Ascending aorta (tissue), 2 donors: ENCODE data around the gene CD93. TPM values are rescaled to one million over a fixed set of nuclear protein-coding genes. Genes with fewer than 3 reads are reported as not detected.

Source experiments
- DNase-seq, 2 donors: peaks; one replicate each; pipeline ENCODE4 v3.0.0-alpha.2; 2019; ENCODE audit warnings: low spot score in 2 of 2
- H3K27ac ChIP-seq, 2 donors: fragments of 200-600 bp; sonication (generic); one replicate each; pipeline ENCODE4 v1.5.1; 2016 to 2017; ENCODE audit warnings: mild to moderate bottlenecking in 1 of 2
- H3K27me3 ChIP-seq: fragments of 200-600 bp; sonication (generic); one replicate; pipeline ENCODE4 v1.5.1; 2017
- H3K36me3 ChIP-seq, 2 donors: fragments of 200-600 bp; sonication (generic); one replicate each; pipeline ENCODE4 v1.5.1; 2016
- H3K4me1 ChIP-seq, 2 donors: fragments of 200-600 bp; sonication (generic); one replicate each; pipeline ENCODE4 v1.5.1; 2016 to 2017; ENCODE audit warnings: mild to moderate bottlenecking in 1 of 2
- H3K4me3 ChIP-seq, 2 donors: fragments of 200-600 bp; sonication (generic); one replicate each; pipeline ENCODE4 v1.5.1; 2016 to 2017; ENCODE audit warnings: mild to moderate bottlenecking in 1 of 2
- H3K9me3 ChIP-seq, 2 donors: fragments of 200-600 bp; sonication (generic); one replicate each; pipeline ENCODE4 v1.5.1; 2016
- intact Hi-C: fragments of 100-400 bp; cut with DNase I; formaldehyde crosslinking; loops from one replicate; pipeline ENCODE4 v1.15.1; 2023
- total RNA-seq: library from RNA; depleted of rRNA; stranded (reverse); fragments of >200 nt; gene quantifications from one replicate; pipeline ENCODE4 v1.1.0, GENCODE V29; 2016
- TF ChIP-seq, protein P1 (sequence below), 3 experiments: fragments of 200-600 bp in 2 of 3; fragments of 450-650 bp in 1 of 3; sonication (generic) in 2 of 3; IDR thresholded peaks; one replicate each; pipeline ENCODE4 v1.5.1; 2016 to 2019; ENCODE audit warnings: antibody characterized with exemption in 3 of 3, mild to moderate bottlenecking in 1 of 3, moderate library complexity in 1 of 3

CD93 gene
- total RNA-seq, 1 donor from 2014 or later = 206 TPM

DNA sequence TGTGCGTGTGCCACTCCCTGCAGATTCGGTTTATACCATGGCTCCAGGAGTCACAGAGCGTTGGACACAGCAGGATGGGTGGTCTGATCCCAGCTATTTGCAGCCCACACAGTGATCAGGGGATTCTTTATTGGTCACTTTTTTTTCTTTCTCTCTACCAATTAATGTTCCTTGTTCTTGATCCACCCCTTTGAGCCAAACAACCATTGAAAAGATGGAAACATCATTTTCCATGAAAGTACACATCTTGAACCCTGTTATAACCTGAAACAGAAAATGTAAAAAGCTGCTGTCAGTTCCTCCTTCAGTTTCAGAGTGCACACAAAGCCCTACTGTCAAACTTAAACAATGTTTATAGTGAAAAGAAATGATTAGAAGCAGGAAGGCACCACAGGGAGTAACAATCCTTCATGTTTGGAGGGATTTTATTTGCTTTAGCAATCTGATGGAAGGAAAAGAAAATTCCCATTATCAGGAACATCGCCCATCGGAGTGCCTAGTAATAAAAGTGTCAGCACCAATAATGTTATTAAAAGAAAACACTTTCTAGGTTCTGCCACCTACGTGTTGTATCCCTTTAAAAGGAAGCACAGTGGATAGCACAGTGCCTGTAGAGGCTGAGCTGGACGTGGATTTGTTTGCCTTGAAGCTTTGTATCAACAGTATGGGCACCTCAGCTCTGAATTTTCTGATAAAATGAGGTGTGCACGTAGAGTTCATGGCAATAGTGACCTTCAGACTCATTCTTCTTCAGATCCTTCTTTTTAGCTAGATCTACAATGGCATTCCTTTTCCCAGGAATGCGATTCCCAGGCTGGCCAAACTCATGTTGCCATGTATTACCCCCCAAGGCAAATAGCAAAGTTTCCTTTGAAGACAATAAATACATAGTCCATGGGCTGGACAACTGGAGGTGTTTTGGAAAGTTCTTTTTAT lies 20.6 kb downstream of the CD93 start:
- H3K27me3 ChIP-seq = no peaks in the 10 kb centered on the region
- H3K27ac ChIP-seq = no peak overlapping the region
- H3K9me3 ChIP-seq = no peaks in the 10 kb centered on the region
- DNase-seq = no peak
- H3K36me3 ChIP-seq = no peaks in the 10 kb centered on the region
- intact Hi-C loops = no loop called here
- peaks cover 15 to 28% of the 10 kb centered on the region in 2 donors for H3K4me1 ChIP-seq
- TF ChIP-seq, protein P1, sequence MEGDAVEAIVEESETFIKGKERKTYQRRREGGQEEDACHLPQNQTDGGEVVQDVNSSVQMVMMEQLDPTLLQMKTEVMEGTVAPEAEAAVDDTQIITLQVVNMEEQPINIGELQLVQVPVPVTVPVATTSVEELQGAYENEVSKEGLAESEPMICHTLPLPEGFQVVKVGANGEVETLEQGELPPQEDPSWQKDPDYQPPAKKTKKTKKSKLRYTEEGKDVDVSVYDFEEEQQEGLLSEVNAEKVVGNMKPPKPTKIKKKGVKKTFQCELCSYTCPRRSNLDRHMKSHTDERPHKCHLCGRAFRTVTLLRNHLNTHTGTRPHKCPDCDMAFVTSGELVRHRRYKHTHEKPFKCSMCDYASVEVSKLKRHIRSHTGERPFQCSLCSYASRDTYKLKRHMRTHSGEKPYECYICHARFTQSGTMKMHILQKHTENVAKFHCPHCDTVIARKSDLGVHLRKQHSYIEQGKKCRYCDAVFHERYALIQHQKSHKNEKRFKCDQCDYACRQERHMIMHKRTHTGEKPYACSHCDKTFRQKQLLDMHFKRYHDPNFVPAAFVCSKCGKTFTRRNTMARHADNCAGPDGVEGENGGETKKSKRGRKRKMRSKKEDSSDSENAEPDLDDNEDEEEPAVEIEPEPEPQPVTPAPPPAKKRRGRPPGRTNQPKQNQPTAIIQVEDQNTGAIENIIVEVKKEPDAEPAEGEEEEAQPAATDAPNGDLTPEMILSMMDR (IDR thresholded peaks at IDR 0.05) = no peak
- no peak overlapping the region for H3K4me3 ChIP-seq

DNA sequence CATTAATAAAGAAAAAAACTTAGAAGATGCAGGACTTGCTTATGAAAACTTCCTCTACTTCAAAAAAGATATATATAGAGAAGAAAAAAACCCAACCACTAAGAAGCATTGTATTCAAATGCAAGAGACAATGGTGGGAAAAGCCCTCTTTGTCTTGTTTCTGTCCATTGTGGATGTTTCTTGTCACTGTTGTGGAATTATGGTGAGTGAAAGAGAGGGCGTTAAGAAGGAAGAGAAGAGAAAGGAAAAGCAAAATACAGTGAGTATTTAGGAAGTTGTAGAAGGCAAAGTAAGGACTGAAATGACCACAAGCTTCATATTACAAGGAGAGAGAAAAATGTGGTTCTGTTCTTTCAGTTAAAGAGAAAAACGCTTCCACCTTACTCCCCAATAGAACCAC lies 22.5 kb downstream of the CD93 start:
- Histone ChIP-seq H3K27me3 (no peaks in the 10 kb centered on the region), H3K4me1 (peaks cover 15 to 39% of the 10 kb centered on the region in 2 donors), H3K4me3 (no peak overlapping the region), H3K36me3 (no peaks in the 10 kb centered on the region), H3K27ac (peak overlapping the region in 1 of 2 donors; percentile 9), H3K9me3 (no peaks in the 10 kb centered on the region)
- no peak for DNase-seq
- intact Hi-C loops = loop anchor here (5.0 kb wide), 2 partner anchors 301 to 371 kb away; no protein-coding TSS in a partner anchor
- TF ChIP-seq, protein P1 (IDR thresholded peaks at IDR 0.05) = no peak

DNA sequence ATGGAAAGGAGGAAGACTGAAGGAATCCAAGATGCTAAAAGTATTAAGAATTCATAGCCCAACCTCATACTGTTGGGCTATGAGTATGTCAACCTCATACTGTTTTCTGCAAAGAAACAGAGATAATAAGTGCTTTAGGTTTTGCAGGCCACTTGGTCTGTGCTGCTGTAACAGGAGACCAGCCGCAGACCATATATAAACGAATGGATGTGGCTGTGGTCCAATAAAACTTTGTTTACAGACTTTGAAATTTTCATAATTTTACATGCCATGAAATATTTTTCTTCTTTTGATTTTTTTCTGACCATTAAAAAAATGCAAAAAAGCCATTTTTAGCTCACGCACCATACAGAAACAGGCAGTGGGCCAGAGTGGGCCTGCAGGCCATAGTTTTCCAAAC lies 23.0 kb downstream of the CD93 start:
- no peaks in the 10 kb centered on the region for H3K36me3 ChIP-seq
- TF ChIP-seq, protein P1 (IDR thresholded peaks at IDR 0.05) = no peak
- no peaks in the 10 kb centered on the region for H3K27me3 ChIP-seq
- no peaks in the 10 kb centered on the region for H3K9me3 ChIP-seq
- intact Hi-C loops = loop anchor here (5.0 kb wide), 2 partner anchors 301 to 371 kb away; no protein-coding TSS in a partner anchor
- DNase-seq = no peak
- H3K4me1 ChIP-seq = peaks cover 15 to 39% of the 10 kb centered on the region in 2 donors
- peak overlapping the region; percentile 9 to 96 for H3K27ac ChIP-seq
- no peak overlapping the region for H3K4me3 ChIP-seq

DNA sequence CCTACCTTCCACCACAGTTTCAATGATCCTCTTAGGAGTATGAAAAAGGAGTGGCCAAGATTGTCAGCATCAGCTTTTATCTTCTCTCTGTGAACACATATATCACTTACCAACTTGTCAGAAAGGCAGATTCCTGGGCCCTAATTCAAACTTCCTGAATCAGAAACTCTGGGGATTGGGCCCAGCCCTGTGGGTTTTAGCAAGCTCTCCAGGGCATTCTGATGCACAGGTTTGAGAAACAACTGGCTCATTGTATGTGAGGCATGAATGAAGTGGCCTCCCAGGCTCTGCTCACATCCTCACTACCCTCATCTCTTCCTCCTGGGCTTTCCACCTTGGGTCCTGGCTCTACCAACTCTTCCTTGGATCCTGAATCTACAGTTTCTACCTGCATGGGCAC lies 23.5 kb downstream of the CD93 start:
- no peaks in the 10 kb centered on the region for H3K27me3 ChIP-seq
- H3K4me1 ChIP-seq = peaks cover 15 to 39% of the 10 kb centered on the region in 2 donors
- H3K36me3 ChIP-seq = no peaks in the 10 kb centered on the region
- intact Hi-C loops = loop anchor here (1.0 to 5.0 kb wide), 3 partner anchors 24 to 370 kb away; partner anchors contain the start of gene CD93
- H3K27ac ChIP-seq = peak overlapping the region; percentile 85 to 96
- TF ChIP-seq, protein P1 (IDR thresholded peaks at IDR 0.05) = no peak
- no peak for DNase-seq
- H3K9me3 ChIP-seq = no peaks in the 10 kb centered on the region
- H3K4me3 ChIP-seq = no peak overlapping the region

DNA sequence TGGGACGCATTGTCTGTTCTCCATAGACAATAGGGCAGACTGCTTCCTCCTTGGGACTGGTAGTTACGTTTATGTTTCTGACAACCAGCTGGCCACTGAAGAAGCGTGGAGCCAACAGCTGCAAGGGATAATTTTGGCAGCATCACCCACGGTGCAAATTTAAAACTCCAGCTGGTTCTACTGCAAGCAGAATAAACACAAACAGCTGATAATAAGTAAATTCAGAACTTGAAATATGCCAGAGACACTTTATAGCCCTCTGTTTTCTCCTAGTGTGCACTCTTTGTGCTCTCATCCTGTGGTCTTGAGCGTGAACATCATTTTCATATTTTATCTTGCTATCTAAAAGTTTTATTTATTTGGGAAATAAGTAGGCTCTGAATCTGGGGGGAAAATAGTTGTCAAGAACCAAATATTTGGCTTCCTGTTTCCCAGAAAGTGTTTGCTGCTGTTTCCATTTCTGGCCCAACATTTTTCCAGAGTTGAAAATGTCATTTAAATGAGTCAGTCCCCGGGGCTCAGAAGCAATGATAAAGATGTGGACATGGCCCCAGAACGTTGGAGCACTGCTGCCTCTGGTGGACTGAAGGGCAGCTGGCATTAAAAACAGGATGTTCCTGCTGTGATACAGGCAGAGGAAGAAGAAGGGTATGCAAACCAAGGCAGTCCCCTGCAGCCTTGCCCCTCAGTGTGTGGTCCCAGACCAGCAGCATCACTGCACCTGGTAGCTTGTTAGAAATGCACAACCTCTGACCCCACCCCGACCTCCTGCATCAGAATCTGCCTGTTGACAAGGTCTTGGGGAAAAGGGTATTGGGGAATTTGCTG lies 24.2 kb downstream of the CD93 start:
- peak overlapping the region; percentile 85 to 96 for H3K27ac ChIP-seq
- no peaks in the 10 kb centered on the region for H3K36me3 ChIP-seq
- H3K4me3 ChIP-seq = peak overlapping the region; percentile 13 to 27
- no peaks in the 10 kb centered on the region for H3K9me3 ChIP-seq
- TF ChIP-seq, protein P1 (IDR thresholded peaks at IDR 0.05) = peak; percentile 49 to 73 (median 66)
- H3K27me3 ChIP-seq = no peaks in the 10 kb centered on the region
- peaks cover 15 to 39% of the 10 kb centered on the region in 2 donors for H3K4me1 ChIP-seq
- intact Hi-C loops = loop anchor here (1.0 to 5.0 kb wide), 3 partner anchors 24 to 370 kb away; partner anchors contain the start of gene CD93
- peak in 1 of 2 donors; percentile 86 for DNase-seq
